ENCODE results near the gene TIE1. TPM values are rescaled to one million over a fixed set of nuclear protein-coding genes. Genes with fewer than 3 reads are reported as not detected.
A peak's percentile ranks its signal among the peaks of the same experiment; 100 is the strongest.

TIE1 gene
- total and polyA plus RNA-seq, 2 of the 13 experiments (the other 11 are each of a cell fraction or from before 2014, with no cell fraction given), result 0.58 to 0.84 TPM

DNA sequence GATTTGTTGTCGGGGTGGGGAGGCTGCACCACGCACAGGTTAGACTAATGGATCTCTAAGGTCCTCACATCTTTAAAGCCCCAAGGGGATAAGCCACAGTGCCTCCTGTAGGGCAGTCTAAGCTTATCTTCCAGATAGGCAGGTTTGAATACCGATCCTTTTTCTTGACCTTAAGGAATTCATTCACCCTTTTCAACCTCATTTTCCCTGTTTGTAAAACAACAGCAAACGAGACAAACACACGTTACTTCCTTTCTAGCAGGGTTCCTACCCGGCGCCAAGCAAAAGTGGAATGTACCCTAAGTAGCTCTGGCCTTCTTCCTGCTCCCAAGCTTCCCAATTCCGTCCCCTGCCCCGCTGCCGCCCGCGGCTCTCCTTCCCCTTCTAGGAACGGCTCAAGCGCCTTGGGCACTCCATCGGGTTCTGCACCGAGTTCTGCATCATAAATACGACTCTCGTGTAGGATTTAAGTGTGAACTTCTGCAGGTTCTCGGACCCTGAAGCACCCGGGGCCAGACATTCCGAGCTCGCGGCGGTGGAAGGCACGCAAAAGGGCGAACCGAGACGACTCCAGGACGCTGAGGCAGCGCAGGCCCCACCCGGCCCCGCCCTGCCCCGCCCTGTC, 57.5 kb downstream of the TIE1 start (continued):
- peak; percentile 35; the same call in 1 of the 2 replicates for TF ChIP-seq TAF1 (CRISPR knock-in tag; IDR thresholded peaks at IDR 0.05)
- peak; percentile 57 for TF ChIP-seq UBTF (CRISPR knock-in tag; IDR thresholded peaks at IDR 0.05)
- peak; percentile 43; the same call in 1 of the 2 replicates for TF ChIP-seq KLF6 (CRISPR knock-in tag; IDR thresholded peaks at IDR 0.05)
- TF ChIP-seq ZNF12 (CRISPR knock-in tag; IDR thresholded peaks at IDR 0.05), result 0 out of 2 replicates have a peak, but pooled peaks have one; percentile 16
- TF ChIP-seq EEA1 (CRISPR knock-in tag; IDR thresholded peaks at IDR 0.05; ENCODE audit: borderline replicate concordance), result 0 out of 2 replicates have a peak, but pooled peaks have one; percentile 12
- 0 out of 2 replicates have a peak, but pooled peaks have one; percentile 36 for TF ChIP-seq HOXD1 (CRISPR knock-in tag; IDR thresholded peaks at IDR 0.05)
- no peak for TF ChIP-seq ZNF253 (CRISPR knock-in tag; IDR thresholded peaks at IDR 0.05; ENCODE audit: borderline replicate concordance)
- TF ChIP-seq, protein P1, sequence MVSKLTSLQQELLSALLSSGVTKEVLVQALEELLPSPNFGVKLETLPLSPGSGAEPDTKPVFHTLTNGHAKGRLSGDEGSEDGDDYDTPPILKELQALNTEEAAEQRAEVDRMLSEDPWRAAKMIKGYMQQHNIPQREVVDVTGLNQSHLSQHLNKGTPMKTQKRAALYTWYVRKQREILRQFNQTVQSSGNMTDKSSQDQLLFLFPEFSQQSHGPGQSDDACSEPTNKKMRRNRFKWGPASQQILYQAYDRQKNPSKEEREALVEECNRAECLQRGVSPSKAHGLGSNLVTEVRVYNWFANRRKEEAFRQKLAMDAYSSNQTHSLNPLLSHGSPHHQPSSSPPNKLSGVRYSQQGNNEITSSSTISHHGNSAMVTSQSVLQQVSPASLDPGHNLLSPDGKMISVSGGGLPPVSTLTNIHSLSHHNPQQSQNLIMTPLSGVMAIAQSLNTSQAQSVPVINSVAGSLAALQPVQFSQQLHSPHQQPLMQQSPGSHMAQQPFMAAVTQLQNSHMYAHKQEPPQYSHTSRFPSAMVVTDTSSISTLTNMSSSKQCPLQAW (CRISPR knock-in tag; IDR thresholded peaks at IDR 0.05), result 0 out of 2 replicates have a peak, but pooled peaks have one; percentile 5
- 0 out of 2 replicates have a peak, but pooled peaks have one; percentile 56 for TF ChIP-seq ZFP90 (CRISPR knock-in tag; IDR thresholded peaks at IDR 0.05; ENCODE audit: borderline replicate concordance)
- 0 out of 2 replicates have a peak, but pooled peaks have one; percentile 38 for TF ChIP-seq ZNF557 (CRISPR knock-in tag; IDR thresholded peaks at IDR 0.05)
- 0 out of 2 replicates have a peak, but pooled peaks have one; percentile 57 for TF ChIP-seq ZFX (CRISPR knock-in tag; IDR thresholded peaks at IDR 0.05; ENCODE audit: low read depth)
- TF ChIP-seq CREM (IDR thresholded peaks at IDR 0.05), result no peak
- TF ChIP-seq CREM (CRISPR knock-in tag; IDR thresholded peaks at IDR 0.05), result no peak
- 0 out of 2 replicates have a peak, but pooled peaks have one; percentile 24 for TF ChIP-seq ZNF264 (CRISPR knock-in tag; IDR thresholded peaks at IDR 0.05)
- TF ChIP-seq THAP9 (CRISPR knock-in tag; IDR thresholded peaks at IDR 0.05; ENCODE audit: borderline replicate concordance), result peak; percentile 42; the same call in 1 of the 2 replicates
- TF ChIP-seq ISL2 (CRISPR knock-in tag; IDR thresholded peaks at IDR 0.05), result 0 out of 2 replicates have a peak, but pooled peaks have one; percentile 9
- TF ChIP-seq HOXA5 (CRISPR knock-in tag; IDR thresholded peaks at IDR 0.05), result peak; percentile 25; the same call in 1 of the 2 replicates
- TF ChIP-seq ZNF224 (CRISPR knock-in tag; IDR thresholded peaks at IDR 0.05), result 0 out of 2 replicates have a peak, but pooled peaks have one; percentile 53
- no peak for TF ChIP-seq KLF13 (CRISPR knock-in tag; IDR thresholded peaks at IDR 0.05)
- 0 out of 2 replicates have a peak, but pooled peaks have one; percentile 13 for TF ChIP-seq KAT7 (CRISPR knock-in tag; IDR thresholded peaks at IDR 0.05; ENCODE audit: borderline replicate concordance)
- TF ChIP-seq SOX6 (IDR thresholded peaks at IDR 0.05), result no peak
- TF ChIP-seq SOX6 (CRISPR knock-in tag; IDR thresholded peaks at IDR 0.05), result no peak
- TF ChIP-seq ZNF274 (CRISPR knock-in tag; IDR thresholded peaks at IDR 0.05), result 0 out of 2 replicates have a peak, but pooled peaks have one; percentile 31
- no peak for TF ChIP-seq ZBTB21 (CRISPR knock-in tag; IDR thresholded peaks at IDR 0.05)
- no peak for TF ChIP-seq ZBTB8A (CRISPR knock-in tag; IDR thresholded peaks at IDR 0.05; ENCODE audit: borderline replicate concordance, low read depth)

All from HepG2 (cell line).